GM21717 (cell line): Measurements from ENCODE around the gene ENTREP3.
"Not testable (repeated sequence)": the region's sequence is repeated elsewhere in the genome, so short reads cannot be mapped to it uniquely, and the experiment has no call there.

Source experiments
- ATAC-seq: cut with Tn5 transposase; IDR thresholded peaks from one replicate; pipeline ENCODE4 v1.9.1; 2021; ENCODE audit warnings: mild to moderate bottlenecking, moderate library complexity; ENCODE audit not compliant: unreplicated experiment

ENTREP3 gene

GRCh38 chr1:155253208-155253607 lies 2.1 kb downstream of the ENTREP3 start:
- no peak for ATAC-seq

GRCh38 chr1:155251566-155251965 lies 3.7 kb downstream of the ENTREP3 start:
- ATAC-seq = no peak

- peak; percentile 53 for ATAC-seq
Measured at GRCh38 chr1:155250633-155251449, 4.4 kb downstream of the ENTREP3 start.

- ATAC-seq = peak; percentile 5
Measured at GRCh38 chr1:155250246-155250632, 5.0 kb downstream of the ENTREP3 start.

GRCh38 chr1:155247667-155248553 lies 7.4 kb downstream of the ENTREP3 start:
- no peak for ATAC-seq

- not testable (repeated sequence) for ATAC-seq
Measured at GRCh38 chr1:155246796-155247195, 8.5 kb downstream of the ENTREP3 start.

- no peak for ATAC-seq
Measured at GRCh38 chr1:155245163-155245524, 10.1 kb downstream of the ENTREP3 start.

GRCh38 chr1:155244368-155245162 lies 10.7 kb downstream of the ENTREP3 start:
- ATAC-seq = peak; percentile 79

GRCh38 chr1:155242805-155243358 lies 12.4 kb downstream of the ENTREP3 start:
- ATAC-seq = no peak

- ATAC-seq = no peak
Measured at GRCh38 chr1:155241841-155242264, 13.4 kb downstream of the ENTREP3 start.

- no peak for ATAC-seq
Measured at GRCh38 chr1:155241069-155241679, 14.1 kb downstream of the ENTREP3 start.

GRCh38 chr1:155236451-155236850 lies 18.8 kb downstream of the ENTREP3 start:
- no peak for ATAC-seq

GRCh38 chr1:155235375-155235774 lies 19.9 kb downstream of the ENTREP3 start:
- not testable (repeated sequence) for ATAC-seq

GRCh38 chr1:155233502-155233901 lies 21.8 kb downstream of the ENTREP3 start:
- not testable (repeated sequence) for ATAC-seq

GRCh38 chr1:155232001-155232978 lies 23.0 kb downstream of the ENTREP3 start:
- ATAC-seq = not testable (repeated sequence)

- not testable (repeated sequence) for ATAC-seq
Measured at GRCh38 chr1:155231302-155231701, 24.0 kb downstream of the ENTREP3 start.

- ATAC-seq = no peak
Measured at GRCh38 chr1:155228096-155228427, 27.2 kb downstream of the ENTREP3 start.

- ATAC-seq = peak; percentile 77
Measured at GRCh38 chr1:155227261-155228095, 27.8 kb downstream of the ENTREP3 start.
